Osteocyte (in vitro differentiated cells): ENCODE measurements around the gene GRID1. TPM values are rescaled to one million over a fixed set of nuclear protein-coding genes. Genes with fewer than 3 reads are reported as not detected.

Source experiments
- DNase-seq: peaks from one replicate; pipeline ENCODE4 v3.0.0; 2021; ENCODE audit warnings: mixed read lengths; ENCODE audit not compliant: unreplicated experiment; ENCODE audit errors: extremely low spot score
- H3K27ac Mint-ChIP-seq: one replicate; pipeline ENCODE4 v1.8.0; 2021; ENCODE audit warnings: mild to moderate bottlenecking, mixed read lengths; ENCODE audit not compliant: unreplicated experiment
- H3K27me3 Mint-ChIP-seq: one replicate; pipeline ENCODE4 v1.8.0; 2021; ENCODE audit warnings: mixed read lengths; ENCODE audit not compliant: unreplicated experiment
- H3K36me3 Mint-ChIP-seq: one replicate; pipeline ENCODE4 v1.8.0; 2021; ENCODE audit warnings: mixed read lengths; ENCODE audit not compliant: unreplicated experiment
- H3K4me1 Mint-ChIP-seq: one replicate; pipeline ENCODE4 v1.8.0; 2021; ENCODE audit warnings: mixed read lengths; ENCODE audit not compliant: unreplicated experiment
- H3K4me3 Mint-ChIP-seq: one replicate; pipeline ENCODE4 v1.8.0; 2021; ENCODE audit warnings: mild to moderate bottlenecking, moderate library complexity, mixed read lengths; ENCODE audit not compliant: unreplicated experiment
- H3K9me3 Mint-ChIP-seq: one replicate; pipeline ENCODE4 v1.8.0; 2021; ENCODE audit warnings: mixed read lengths; ENCODE audit not compliant: unreplicated experiment
- total RNA-seq: library from RNA; stranded (reverse); gene quantifications from 2 replicates; pipeline ENCODE4 v1.2.1, GENCODE V29; 2021
- TF ChIP-seq, protein P1 (sequence below): fragments of 200-600 bp; sonication (generic); IDR thresholded peaks from 2 replicates; pipeline ENCODE4 v1.5.0; 2021; ENCODE audit warnings: antibody characterized with exemption, mild to moderate bottlenecking, moderate library complexity

GRID1 gene
- total RNA-seq, 1 donor from 2014 or later = 0.11 TPM

DNA sequence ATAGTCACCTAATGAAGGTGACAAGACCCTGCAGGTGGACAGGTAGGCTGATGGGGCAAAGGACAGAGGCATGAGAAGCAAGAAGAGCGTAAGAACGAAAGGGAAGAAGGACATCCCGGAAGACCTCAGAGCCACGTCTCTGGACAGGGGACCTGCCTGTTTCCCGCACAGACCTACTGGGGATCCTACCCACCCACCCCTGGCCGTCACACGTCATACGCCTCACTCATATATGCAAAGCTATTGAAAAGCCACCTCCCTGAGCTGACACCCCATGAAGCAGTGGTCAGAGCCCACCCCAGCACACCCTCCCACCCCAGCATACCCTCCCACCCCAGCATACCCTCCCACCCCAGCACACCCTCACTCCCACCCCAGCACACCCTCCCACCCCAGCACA, 140.6 kb downstream of the GRID1 start:
- Mint-ChIP-seq H3K4me1 (no peaks in the 10 kb centered on the region), H3K4me3 (no peak overlapping the region), H3K36me3 (no peaks in the 10 kb centered on the region), H3K27ac (no peak overlapping the region), H3K9me3 (no peaks in the 10 kb centered on the region), H3K27me3 (no peaks in the 10 kb centered on the region)
- DNase-seq = no peak
- TF ChIP-seq, protein P1, sequence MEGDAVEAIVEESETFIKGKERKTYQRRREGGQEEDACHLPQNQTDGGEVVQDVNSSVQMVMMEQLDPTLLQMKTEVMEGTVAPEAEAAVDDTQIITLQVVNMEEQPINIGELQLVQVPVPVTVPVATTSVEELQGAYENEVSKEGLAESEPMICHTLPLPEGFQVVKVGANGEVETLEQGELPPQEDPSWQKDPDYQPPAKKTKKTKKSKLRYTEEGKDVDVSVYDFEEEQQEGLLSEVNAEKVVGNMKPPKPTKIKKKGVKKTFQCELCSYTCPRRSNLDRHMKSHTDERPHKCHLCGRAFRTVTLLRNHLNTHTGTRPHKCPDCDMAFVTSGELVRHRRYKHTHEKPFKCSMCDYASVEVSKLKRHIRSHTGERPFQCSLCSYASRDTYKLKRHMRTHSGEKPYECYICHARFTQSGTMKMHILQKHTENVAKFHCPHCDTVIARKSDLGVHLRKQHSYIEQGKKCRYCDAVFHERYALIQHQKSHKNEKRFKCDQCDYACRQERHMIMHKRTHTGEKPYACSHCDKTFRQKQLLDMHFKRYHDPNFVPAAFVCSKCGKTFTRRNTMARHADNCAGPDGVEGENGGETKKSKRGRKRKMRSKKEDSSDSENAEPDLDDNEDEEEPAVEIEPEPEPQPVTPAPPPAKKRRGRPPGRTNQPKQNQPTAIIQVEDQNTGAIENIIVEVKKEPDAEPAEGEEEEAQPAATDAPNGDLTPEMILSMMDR = no peak

DNA sequence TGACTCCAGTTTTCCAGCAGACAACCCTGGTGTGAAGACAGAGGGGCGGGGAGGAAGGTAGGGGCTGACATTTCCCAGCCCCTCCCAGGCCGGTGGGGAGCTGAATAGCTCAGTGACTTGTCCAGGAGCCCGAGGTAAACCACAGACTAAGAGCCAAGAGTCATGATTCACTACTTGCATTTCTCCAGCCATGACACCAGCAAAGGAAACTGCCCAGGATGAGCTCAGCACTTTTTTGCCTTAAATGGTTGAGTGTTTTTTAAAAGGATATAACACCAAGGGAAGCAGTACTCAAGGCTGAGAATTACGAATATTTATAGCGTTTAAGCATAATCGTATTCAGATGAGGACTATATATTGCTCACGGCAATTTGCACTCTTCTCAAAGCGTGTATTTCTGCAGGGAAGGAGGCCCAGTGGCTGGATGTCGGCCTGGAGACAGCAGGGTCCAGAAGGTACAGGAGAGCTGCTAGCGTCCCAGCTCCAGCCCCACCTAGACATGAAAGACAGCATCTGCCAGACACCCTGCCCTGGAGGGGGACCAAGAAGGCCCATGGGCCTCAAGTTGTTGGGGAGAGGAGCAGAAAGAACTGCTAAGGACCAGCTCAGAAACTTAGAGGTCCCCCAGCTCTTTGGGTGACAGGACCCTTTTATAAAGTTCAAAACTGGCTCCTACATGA, 141.4 kb downstream of the GRID1 start:
- TF ChIP-seq, protein P1 = no peak
- Mint-ChIP-seq H3K9me3 (no peaks in the 10 kb centered on the region), H3K4me1 (no peaks in the 10 kb centered on the region), H3K27me3 (no peaks in the 10 kb centered on the region), H3K36me3 (no peaks in the 10 kb centered on the region), H3K27ac (no peak overlapping the region), H3K4me3 (no peak overlapping the region)
- DNase-seq = no peak

DNA sequence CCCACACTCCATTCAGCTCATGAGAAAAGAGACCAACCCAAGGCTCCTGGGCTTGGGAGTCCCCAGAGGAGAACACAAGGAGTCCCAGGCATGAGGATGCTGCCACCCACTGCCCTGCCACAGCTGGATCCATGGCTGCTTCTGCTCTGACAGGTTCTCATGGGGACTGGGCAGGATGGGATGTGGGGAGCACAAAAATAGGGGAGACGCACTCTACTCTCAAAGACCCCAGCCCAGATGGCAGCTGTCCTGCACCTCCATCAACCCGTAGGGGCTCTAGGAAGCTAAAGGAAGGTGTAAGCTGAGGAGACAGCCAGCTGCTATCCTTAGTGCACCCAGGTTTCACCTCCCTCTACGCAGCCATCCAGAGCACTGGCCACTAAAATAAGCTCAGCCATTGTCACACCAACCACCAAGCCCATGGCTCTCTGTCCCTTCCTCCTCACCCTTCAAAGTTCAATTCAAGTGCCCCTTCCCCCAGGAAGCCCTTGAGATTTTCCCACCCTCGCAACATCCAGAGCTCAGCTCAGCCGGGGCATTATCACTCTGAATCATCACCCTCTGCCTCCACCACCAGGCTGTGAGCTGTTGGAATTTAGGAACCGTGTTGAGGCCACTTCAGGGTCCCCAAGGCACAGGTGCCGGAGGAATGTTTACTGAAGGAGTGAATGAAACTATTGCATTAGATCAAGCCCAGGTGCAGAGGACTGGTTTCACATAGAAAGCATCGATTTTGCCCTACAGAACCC, 142.1 kb downstream of the GRID1 start:
- H3K27ac Mint-ChIP-seq = no peak overlapping the region

DNA sequence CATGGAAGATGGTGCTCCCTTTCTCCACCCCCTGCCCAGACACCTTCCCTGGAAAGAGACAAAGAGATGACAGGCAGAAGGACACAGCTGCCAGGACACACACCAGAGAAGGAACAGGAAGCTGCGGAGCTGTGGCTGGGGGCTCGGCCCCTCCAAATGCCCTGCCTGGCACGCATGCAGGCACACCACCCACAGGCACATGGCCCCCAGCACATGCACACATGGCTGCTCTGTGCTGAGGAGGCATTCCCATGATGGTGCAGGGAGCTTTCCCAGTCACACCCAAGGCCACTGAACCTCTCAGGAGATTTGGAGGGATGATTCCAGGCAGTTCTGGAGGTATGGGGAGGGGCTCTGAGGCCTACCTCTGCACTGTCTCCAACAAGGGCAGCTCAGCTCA, 143.3 kb downstream of the GRID1 start:
- Mint-ChIP-seq H3K36me3 (no peaks in the 10 kb centered on the region), H3K9me3 (no peaks in the 10 kb centered on the region), H3K4me1 (no peaks in the 10 kb centered on the region), H3K27me3 (no peaks in the 10 kb centered on the region), H3K4me3 (no peak overlapping the region), H3K27ac (no peak overlapping the region)
- no peak for DNase-seq
- TF ChIP-seq, protein P1 = no peak

More for the DNA sequence above, 142.1 kb downstream of the GRID1 start:
- H3K4me3 Mint-ChIP-seq = no peak overlapping the region
- no peaks in the 10 kb centered on the region for H3K9me3 Mint-ChIP-seq
- no peaks in the 10 kb centered on the region for H3K27me3 Mint-ChIP-seq
- H3K36me3 Mint-ChIP-seq = no peaks in the 10 kb centered on the region
- DNase-seq = no peak
- TF ChIP-seq, protein P1 = no peak
- no peaks in the 10 kb centered on the region for H3K4me1 Mint-ChIP-seq

DNA sequence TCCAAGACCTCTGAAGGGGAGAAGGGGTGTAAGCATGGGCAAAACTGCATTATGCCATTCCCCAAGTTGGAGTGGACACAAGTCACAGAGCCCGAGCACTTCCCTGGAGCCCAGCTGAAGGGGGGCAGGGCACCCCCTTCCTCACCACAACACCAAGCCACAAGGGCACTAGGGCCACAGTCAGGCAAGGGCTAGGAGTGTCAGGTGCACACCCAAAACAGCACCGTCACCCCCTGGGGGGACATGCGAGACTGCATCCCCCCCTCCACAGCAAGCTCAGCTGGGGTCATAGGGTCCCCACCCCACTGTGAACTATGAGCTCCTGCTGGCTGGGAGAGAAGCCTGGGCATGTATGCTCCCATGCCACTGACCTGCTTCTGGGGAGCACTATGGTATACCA, 143.9 kb downstream of the GRID1 start:
- no peak overlapping the region for H3K4me3 Mint-ChIP-seq
- no peaks in the 10 kb centered on the region for H3K36me3 Mint-ChIP-seq
- no peaks in the 10 kb centered on the region for H3K27me3 Mint-ChIP-seq
- no peaks in the 10 kb centered on the region for H3K4me1 Mint-ChIP-seq
- no peak overlapping the region for H3K27ac Mint-ChIP-seq
- TF ChIP-seq, protein P1 = no peak
- no peak for DNase-seq
- H3K9me3 Mint-ChIP-seq = no peaks in the 10 kb centered on the region
